Sigmoid colon (tissue), 7 donors: ENCODE results near the gene PAFAH2. TPM values are rescaled to one million over a fixed set of nuclear protein-coding genes. Genes with fewer than 3 reads are reported as not detected.

Experiments used
- DNase-seq: peaks from one replicate; pipeline ENCODE4 v3.0.0-alpha.2; 2019
- H3K27ac ChIP-seq, 4 donors: fragments of 200-600 bp; sonication (generic); one replicate each; pipeline ENCODE4 v1.5.1; 2016 to 2019; ENCODE audit warnings: mild to moderate bottlenecking in 1 of 4
- H3K27me3 ChIP-seq, 3 donors: fragments of 200-600 bp; sonication (generic); one replicate each; pipeline ENCODE4 v1.5.1; 2019; ENCODE audit warnings: mild to moderate bottlenecking in 1 of 3
- H3K36me3 ChIP-seq, 4 donors: fragments of 200-600 bp; sonication (generic); one replicate each; pipeline ENCODE4 v1.5.1; 2016 to 2019
- H3K4me1 ChIP-seq, 4 donors: fragments of 200-600 bp; sonication (generic); one replicate each; pipeline ENCODE4 v1.5.1; 2017 to 2019
- H3K4me3 ChIP-seq, 4 donors: fragments of 200-600 bp; sonication (generic); one replicate each; pipeline ENCODE4 v1.5.1; 2017 to 2019; ENCODE audit warnings: mild to moderate bottlenecking in 2 of 4, moderate library complexity in 1 of 4
- H3K9me3 ChIP-seq, 4 donors: fragments of 200-600 bp in 3 of 4; sonication (generic) in 3 of 4; one replicate each; pipeline versions ENCODE4 v1.5.1 to v1.6.1; 2013 to 2019
- CTCF ChIP-seq, 4 experiments: fragments of 450-650 bp in 3 of 4; fragments of 200-600 bp in 1 of 4; IDR thresholded peaks; one replicate each; pipeline ENCODE4 v1.5.1; 2016 to 2019; ENCODE audit warnings: antibody characterized with exemption in 4 of 4, mild to moderate bottlenecking in 3 of 4, moderate library complexity in 2 of 4
- EP300 ChIP-seq, 4 donors: sonication (generic); formaldehyde crosslinking; IDR thresholded peaks; one replicate each; pipeline ENCODE4 v1.6.1; 2017; ENCODE audit warnings: antibody characterized with exemption in 4 of 4
- POLR2A ChIP-seq, 2 donors: fragments of 450-650 bp; IDR thresholded peaks; one replicate each; pipeline ENCODE4 v1.6.1; 2016; ENCODE audit warnings: antibody characterized with exemption in 2 of 2, mild to moderate bottlenecking in 2 of 2, moderate library complexity in 2 of 2
- POLR2AphosphoS5 ChIP-seq, 4 donors: sonication (generic); formaldehyde crosslinking; IDR thresholded peaks; one replicate each; pipeline ENCODE4 v1.6.1; 2017; ENCODE audit warnings: antibody characterized with exemption in 4 of 4
- WGBS, 2 donors: extraction: QIAGEN DNeasy Blood & Tissue Kit; methylation state at CpG; one replicate each; pipeline ENCODE4 v1.1.7; 2013; 5-methylcytosine and 5-hydroxymethylcytosine counted together
- intact Hi-C: fragments of 100-400 bp; cut with DNase I; formaldehyde crosslinking; loops from one replicate; pipeline ENCODE4 v1.15.1; 2023
- polyA plus RNA-seq, 3 donors: library from polyadenylated mRNA; stranded (reverse); fragments of 200-250 nt; gene quantifications; one replicate each; pipeline ENCODE4 v1.2.3, GENCODE V29; 2013
- total RNA-seq, 4 donors: library from RNA; depleted of rRNA; stranded (reverse); fragments of >200 nt; gene quantifications; one replicate each; pipeline ENCODE4 v1.1.0, GENCODE V29; 2016
- donor health status: healthy with polysubstance abuse.
- donor health status: Bipolar disorder and iron deficiency.
- donor health status: healthy.

Gene PAFAH2
- total and polyA plus RNA-seq, 7 donors: 6.7 to 36.1 (median 12.2) TPM

- DNase-seq: no peak
- Histone ChIP-seq H3K27me3 (no peaks in the 10 kb centered on the region), H3K4me1 (peaks cover 0 to 7% (median 5%) of the 10 kb centered on the region in 4 donors), H3K9me3 (no peaks in the 10 kb centered on the region), H3K27ac (no peak overlapping the region), H3K36me3 (no peaks in the 10 kb centered on the region), H3K4me3 (no peak overlapping the region)
- intact Hi-C loops: no loop called here
- no peak for TF ChIP-seq CTCF (IDR thresholded peaks at IDR 0.05)
- no peak for TF ChIP-seq POLR2AphosphoS5 (IDR thresholded peaks at IDR 0.05)
- TF ChIP-seq EP300 (IDR thresholded peaks at IDR 0.05): no peak
- no peak for TF ChIP-seq POLR2A (IDR thresholded peaks at IDR 0.05)
- WGBS, 2 donors: 79 to 93% methylated on average over 4 of the region's 4 CpGs
Measured at GRCh38 chr1:26003262-26003661, 5.4 kb upstream of the PAFAH2 start.

- Histone ChIP-seq H3K4me3 (no peak overlapping the region), H3K36me3 (no peaks in the 10 kb centered on the region), H3K27me3 (no peaks in the 10 kb centered on the region), H3K4me1 (peaks cover 0 to 19% (median 17%) of the 10 kb centered on the region in 4 donors), H3K9me3 (no peaks in the 10 kb centered on the region), H3K27ac (no peak overlapping the region)
- no peak for TF ChIP-seq POLR2A (IDR thresholded peaks at IDR 0.05)
- no peak for TF ChIP-seq POLR2AphosphoS5 (IDR thresholded peaks at IDR 0.05)
- TF ChIP-seq EP300 (IDR thresholded peaks at IDR 0.05): no peak
- 92 to 95% methylated on average over 18 of the region's 18 CpGs for WGBS, 2 donors
- DNase-seq: no peak
- intact Hi-C loops: loop anchor here (5.0 kb wide), 2 partner anchors 177 to 382 kb away; partner anchors contain the start of gene MAN1C1
Measured at GRCh38 chr1:25999041-25999800, 1.4 kb upstream of the PAFAH2 start.

- no peak for DNase-seq
- intact Hi-C loops: loop anchor here (5.0 kb wide), 2 partner anchors 175 to 380 kb away; partner anchors contain the start of gene MAN1C1
- no peaks in the 10 kb centered on the region for H3K27me3 ChIP-seq
Measured at GRCh38 chr1:25996966-25997827, 666 bp downstream of the PAFAH2 start.

DNA sequence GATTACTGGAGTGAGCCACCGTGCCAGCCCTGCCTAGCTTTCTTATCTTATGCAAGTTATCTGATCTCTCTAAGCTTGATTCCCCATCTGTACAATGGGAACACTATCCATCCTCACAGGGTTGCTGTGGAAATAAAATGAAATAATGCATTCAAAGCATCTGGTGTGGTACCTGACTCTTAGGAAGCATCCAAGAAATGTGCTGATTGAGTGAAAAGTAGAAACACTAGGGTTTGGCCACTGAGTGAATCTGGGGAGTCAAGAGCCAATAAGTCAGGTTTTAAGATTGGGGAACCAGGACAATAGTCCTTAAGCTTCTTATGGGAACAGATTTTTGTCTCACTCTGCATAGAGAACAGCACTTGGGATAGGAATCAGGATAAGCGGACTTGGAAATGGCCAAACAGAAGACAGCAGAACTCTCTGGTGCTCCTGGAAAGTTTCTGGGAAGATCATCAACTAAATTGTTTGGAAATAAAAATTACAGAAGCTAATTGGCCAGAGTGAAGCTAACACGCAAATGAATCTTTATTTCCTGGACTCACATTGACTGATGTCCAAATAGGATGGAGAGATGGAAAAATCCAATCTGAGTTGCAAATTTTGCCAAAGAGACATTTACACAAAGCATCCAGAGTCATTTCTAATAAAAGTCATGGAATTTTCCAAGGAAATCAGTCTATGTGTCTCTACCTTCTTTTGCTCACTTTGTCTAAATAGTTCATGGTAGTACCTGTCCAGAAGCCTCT lies 3.3 kb downstream of the PAFAH2 start:
- Histone ChIP-seq H3K9me3 (no peaks in the 10 kb centered on the region), H3K27ac (no peak overlapping the region), H3K4me1 (peaks cover 0 to 23% (median 20%) of the 10 kb centered on the region in 4 donors), H3K4me3 (no peak overlapping the region), H3K27me3 (no peaks in the 10 kb centered on the region), H3K36me3 (peaks cover 0 to 6% (median 5%) of the 10 kb centered on the region in 4 donors)
- WGBS, 2 donors: 93 to 94% methylated on average over 3 of the region's 3 CpGs
- DNase-seq: no peak
- TF ChIP-seq EP300 (IDR thresholded peaks at IDR 0.05) (no peak), CTCF (IDR thresholded peaks at IDR 0.05) (no peak), POLR2A (IDR thresholded peaks at IDR 0.05) (no peak), POLR2AphosphoS5 (IDR thresholded peaks at IDR 0.05) (no peak)
- intact Hi-C loops: loop anchor here (5.0 kb wide), 2 partner anchors 172 to 377 kb away; partner anchors contain the start of gene MAN1C1

More at GRCh38 chr1:25996966-25997827, 666 bp downstream of the PAFAH2 start:
- H3K36me3 ChIP-seq: no peaks in the 10 kb centered on the region
- H3K9me3 ChIP-seq: no peaks in the 10 kb centered on the region
- peaks cover 0 to 19% (median 17%) of the 10 kb centered on the region in 4 donors for H3K4me1 ChIP-seq
- peak overlapping the region; percentile 46 to 75 (median 71) for H3K4me3 ChIP-seq
- TF ChIP-seq EP300 (IDR thresholded peaks at IDR 0.05): no peak
- TF ChIP-seq POLR2AphosphoS5 (IDR thresholded peaks at IDR 0.05): peak in 3 of 4 donors; percentile 9 to 49 (median 29)
- WGBS, 2 donors: 0 to 3% methylated on average over 13 of the region's 13 CpGs
- peak overlapping the region; percentile 85 to 89 (median 85) for H3K27ac ChIP-seq

GRCh38 chr1:25993197-25993951 lies 4.5 kb downstream of the PAFAH2 start:
- TF ChIP-seq EP300 (IDR thresholded peaks at IDR 0.05) (no peak), POLR2AphosphoS5 (IDR thresholded peaks at IDR 0.05) (no peak), POLR2A (IDR thresholded peaks at IDR 0.05) (no peak), CTCF (IDR thresholded peaks at IDR 0.05) (no peak)
- DNase-seq: no peak

More at GRCh38 chr1:25993197-25993951, 4.5 kb downstream of the PAFAH2 start:
- no peak overlapping the region for H3K27ac ChIP-seq
- peaks cover 0 to 19% (median 15%) of the 10 kb centered on the region in 4 donors for H3K4me1 ChIP-seq
- H3K36me3 ChIP-seq: peaks cover 0 to 11% (median 8%) of the 10 kb centered on the region in 4 donors
- no peaks in the 10 kb centered on the region for H3K9me3 ChIP-seq
- no peaks in the 10 kb centered on the region for H3K27me3 ChIP-seq
- intact Hi-C loops: no loop called here
- 84 to 97% methylated on average over 8 of the region's 8 CpGs for WGBS, 2 donors
- H3K4me3 ChIP-seq: no peak overlapping the region
